ENCODE results near the gene DNAI7.

Gene DNAI7

DNA sequence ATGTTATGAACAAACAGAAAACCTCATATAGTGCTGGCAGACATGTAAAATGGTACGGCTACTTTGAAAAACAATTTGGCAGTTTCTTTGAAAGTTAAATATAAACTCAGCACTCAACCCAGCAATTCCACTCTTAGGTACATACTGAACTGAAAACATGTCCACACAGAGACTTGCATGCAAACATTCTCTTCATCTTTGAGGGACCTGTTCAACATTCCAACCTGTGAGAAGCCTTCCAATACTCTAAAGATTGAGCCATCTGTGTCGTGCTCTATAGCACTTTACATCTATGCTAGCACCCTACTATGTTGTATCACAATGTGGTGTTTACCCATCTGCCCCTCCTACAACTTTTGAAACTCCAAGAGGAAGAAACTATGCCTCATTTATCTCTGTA, 79.3 kb downstream of the DNAI7 start:
- TF ChIP-seq, protein P1, sequence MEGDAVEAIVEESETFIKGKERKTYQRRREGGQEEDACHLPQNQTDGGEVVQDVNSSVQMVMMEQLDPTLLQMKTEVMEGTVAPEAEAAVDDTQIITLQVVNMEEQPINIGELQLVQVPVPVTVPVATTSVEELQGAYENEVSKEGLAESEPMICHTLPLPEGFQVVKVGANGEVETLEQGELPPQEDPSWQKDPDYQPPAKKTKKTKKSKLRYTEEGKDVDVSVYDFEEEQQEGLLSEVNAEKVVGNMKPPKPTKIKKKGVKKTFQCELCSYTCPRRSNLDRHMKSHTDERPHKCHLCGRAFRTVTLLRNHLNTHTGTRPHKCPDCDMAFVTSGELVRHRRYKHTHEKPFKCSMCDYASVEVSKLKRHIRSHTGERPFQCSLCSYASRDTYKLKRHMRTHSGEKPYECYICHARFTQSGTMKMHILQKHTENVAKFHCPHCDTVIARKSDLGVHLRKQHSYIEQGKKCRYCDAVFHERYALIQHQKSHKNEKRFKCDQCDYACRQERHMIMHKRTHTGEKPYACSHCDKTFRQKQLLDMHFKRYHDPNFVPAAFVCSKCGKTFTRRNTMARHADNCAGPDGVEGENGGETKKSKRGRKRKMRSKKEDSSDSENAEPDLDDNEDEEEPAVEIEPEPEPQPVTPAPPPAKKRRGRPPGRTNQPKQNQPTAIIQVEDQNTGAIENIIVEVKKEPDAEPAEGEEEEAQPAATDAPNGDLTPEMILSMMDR (IDR thresholded peaks at IDR 0.05), result no peak

DNA sequence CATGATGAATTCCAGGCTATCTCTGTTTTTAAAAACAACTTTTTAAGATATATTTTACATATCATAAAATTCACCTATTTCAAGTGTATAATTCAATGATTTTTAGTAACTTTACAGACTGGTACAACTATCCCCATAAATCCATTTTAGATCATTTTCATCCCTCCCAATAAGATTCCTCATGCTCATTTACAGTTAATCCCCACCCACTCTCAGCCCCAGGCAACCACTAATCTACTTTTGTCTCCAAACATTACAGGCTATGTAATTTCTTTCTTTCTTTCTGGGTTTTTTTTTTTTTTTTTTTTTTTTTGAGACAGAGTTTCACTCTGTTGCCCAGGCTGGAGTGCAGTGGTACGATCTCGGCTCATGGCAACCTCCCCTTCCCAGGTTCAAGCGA, 81.3 kb downstream of the DNAI7 start:
- TF ChIP-seq, protein P1 (IDR thresholded peaks at IDR 0.05), result no peak

DNA sequence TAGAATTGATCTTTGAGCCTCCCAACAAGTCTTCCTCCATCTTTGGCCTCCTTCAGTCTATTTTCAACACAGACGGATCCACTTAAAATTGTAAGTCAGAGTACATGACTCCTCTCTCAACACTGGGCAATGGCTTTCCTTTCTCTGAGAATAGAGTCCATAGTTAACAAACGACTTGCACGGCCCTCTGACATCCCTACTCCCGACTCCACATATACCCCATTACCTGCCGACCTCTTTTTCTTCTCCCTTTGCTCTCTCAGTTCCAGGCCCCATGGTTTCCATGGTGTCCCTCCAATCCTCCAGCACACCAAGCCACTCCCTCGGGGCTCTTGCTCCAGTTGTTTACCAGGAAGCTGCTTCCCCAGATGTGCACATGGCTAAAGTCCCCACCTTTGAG, 84.7 kb downstream of the DNAI7 start:
- TF ChIP-seq, protein P1 (IDR thresholded peaks at IDR 0.05), result no peak

DNA sequence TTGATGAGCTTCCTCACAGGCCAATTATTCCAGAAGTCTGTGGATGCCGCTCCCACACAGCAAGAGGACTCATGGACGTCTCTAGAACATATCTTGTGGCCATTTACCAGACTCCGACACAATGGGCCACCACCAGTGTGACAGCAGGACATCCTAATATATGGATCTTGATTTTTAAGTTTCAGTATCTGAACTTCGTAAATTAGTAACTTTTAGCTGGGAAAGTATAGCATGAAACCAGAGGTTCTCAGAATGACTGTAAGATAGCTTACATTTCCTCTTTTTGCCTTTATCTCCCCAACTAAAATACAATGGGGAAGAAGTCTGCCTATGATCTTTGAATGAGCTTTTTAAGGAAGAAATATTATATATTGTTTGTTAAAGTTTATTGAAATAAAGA, 87.0 kb downstream of the DNAI7 start:
- TF ChIP-seq, protein P1 (IDR thresholded peaks at IDR 0.05), result no peak

DNA sequence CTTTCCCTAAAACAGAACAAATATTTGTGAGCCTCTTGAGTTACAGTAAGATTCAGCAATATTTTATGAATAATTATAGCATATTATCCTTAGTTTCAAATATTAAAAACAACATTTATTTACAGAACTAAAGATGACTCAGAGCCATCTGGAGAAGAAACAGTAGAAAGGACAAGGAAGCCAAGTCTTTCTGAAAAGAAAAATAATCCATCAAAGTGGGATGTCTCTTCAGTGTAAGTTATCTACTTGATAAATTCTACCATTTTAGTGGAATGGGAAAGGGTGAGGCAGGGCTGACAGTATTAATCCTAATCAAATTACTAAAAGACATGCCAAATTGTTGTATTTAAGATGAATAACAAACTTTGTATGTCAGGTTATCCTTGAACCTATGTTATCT, 88.1 kb downstream of the DNAI7 start:
- TF ChIP-seq, protein P1 (IDR thresholded peaks at IDR 0.05), result no peak

DNA sequence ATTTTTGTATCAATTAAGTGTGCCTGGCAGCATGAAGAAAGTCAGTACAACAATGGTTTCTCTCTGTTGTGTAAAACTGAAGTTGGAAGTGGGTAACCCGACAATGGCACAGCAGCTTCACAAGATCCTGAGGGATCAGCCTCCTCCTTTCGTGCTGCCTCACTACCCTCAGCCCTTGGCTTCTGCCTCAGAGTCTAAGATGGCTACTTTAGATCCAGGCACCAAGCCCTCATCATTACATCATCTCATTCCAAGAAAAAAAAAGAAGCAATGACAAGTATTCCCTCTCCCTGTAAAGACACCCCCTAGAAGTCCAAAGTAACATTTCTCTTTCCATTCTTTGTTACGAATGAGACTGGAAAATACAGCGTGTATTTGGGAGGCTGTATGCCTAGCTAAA, 92.6 kb downstream of the DNAI7 start:
- TF ChIP-seq, protein P1 (IDR thresholded peaks at IDR 0.05), result no peak

DNA sequence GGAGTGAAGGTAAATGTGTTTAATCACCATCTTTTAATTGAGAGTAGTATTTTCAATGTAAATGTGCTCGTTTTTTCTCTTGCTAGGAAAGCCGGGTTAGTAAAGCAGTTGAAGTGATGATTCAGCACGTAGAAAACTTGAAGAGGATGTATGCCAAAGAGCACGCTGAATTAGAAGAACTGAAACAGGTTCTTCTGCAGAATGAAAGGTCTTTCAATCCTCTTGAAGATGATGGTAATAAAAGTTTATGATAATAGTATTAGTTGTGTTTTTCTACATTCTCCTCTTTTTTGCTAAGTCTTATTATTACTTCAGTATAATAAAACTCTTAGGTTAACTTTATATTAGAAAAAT, 93.9 kb downstream of the DNAI7 start:
- TF ChIP-seq, protein P1 (IDR thresholded peaks at IDR 0.05), result no peak
